Effector memory CD8-positive, alpha-beta T cell (primary cell): ENCODE data around the gene MIOX.

Experiments
- ATAC-seq: fragments of 150-1000 bp; cut with Tn5 transposase; replicated peaks from 2 replicates; pipeline ENCODE4 v1.10.0; 2021; ENCODE audit warnings: mild to moderate bottlenecking, moderate library complexity
- DNase-seq, 3 experiments: peaks; one replicate each; pipeline ENCODE4 v3.0.0; 2021
- H3K27ac Mint-ChIP-seq, 2 donors: one replicate each; pipeline ENCODE4 v1.8.0; 2022; ENCODE audit warnings: mild to moderate bottlenecking in 2 of 2, mixed read lengths in 2 of 2, moderate library complexity in 2 of 2
- H3K27me3 Mint-ChIP-seq, 2 donors: one replicate each; pipeline ENCODE4 v1.8.0; 2022; ENCODE audit warnings: mixed read lengths in 2 of 2
- H3K36me3 Mint-ChIP-seq: one replicate; pipeline ENCODE4 v1.8.0; 2022; ENCODE audit warnings: mild to moderate bottlenecking, moderate library complexity, mixed read lengths; ENCODE audit not compliant: insufficient read depth
- H3K4me1 Mint-ChIP-seq, 2 donors: one replicate each; pipeline ENCODE4 v1.8.0; 2022; ENCODE audit warnings: low read depth in 2 of 2, mixed read lengths in 2 of 2
- H3K4me3 Mint-ChIP-seq, 2 donors: one replicate each; pipeline ENCODE4 v1.8.0; 2022; ENCODE audit warnings: mild to moderate bottlenecking in 2 of 2, mixed read lengths in 2 of 2, moderate library complexity in 2 of 2
- H3K9me3 Mint-ChIP-seq, 2 donors: one replicate each; pipeline ENCODE4 v1.8.0; 2022; ENCODE audit warnings: mixed read lengths in 2 of 2

The MIOX gene

DNA sequence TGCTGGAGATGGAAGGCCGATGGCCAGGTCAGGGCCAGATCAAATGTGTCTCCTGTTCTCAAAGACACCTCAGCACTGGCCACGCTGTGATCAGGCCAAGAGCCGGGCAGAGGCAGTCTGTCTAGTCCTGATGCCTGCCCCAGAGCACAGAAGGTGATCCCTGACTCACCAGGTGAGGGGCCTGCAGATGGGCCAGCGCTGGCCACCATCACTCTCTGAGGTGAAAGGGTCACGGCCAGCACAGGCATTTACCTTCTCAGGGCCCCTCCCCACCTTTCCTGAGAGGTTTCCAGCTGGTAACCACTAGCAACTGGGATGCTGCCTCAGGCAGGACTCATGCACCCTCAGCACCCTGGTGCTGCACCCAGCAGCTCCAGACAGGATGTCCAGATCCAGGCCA, 14.7 kb upstream of the MIOX start:
- Mint-ChIP-seq H3K27me3 (no peaks in the 10 kb centered on the region), H3K9me3 (no peaks in the 10 kb centered on the region), H3K4me3 (peak overlapping the region; percentile 94 to 96), H3K4me1 (peaks cover 39 to 58% of the 10 kb centered on the region in 2 donors), H3K27ac (peak overlapping the region; percentile 88 to 95), H3K36me3 (peaks cover 29% of the 10 kb centered on the region)
- DNase-seq (no peak), ATAC-seq (no peak)

DNA sequence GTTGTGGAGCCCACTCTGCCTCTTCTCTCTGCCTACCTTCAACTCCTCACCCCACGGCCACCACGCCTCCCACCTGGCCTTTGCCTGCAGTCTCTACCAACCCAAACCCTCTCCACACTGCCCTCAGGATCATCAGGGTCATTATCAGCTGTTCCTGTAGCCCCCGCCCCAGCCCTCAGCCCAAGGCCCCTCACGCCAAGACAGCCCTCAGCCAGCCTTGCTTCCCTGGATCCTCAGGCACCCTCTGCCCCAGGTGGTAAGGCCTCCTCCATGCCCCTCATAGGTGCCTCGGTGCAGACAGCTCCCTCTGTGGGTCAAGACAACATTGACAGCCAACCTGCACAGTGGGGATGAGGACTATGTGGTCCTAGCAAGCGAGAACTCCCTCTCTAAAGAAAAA, 13.6 kb upstream of the MIOX start:
- Mint-ChIP-seq H3K9me3 (no peaks in the 10 kb centered on the region), H3K27me3 (no peaks in the 10 kb centered on the region), H3K36me3 (peaks cover 25% of the 10 kb centered on the region), H3K4me1 (peaks cover 39 to 57% of the 10 kb centered on the region in 2 donors), H3K4me3 (peak overlapping the region; percentile 94 to 96), H3K27ac (peak overlapping the region; percentile 95 to 96)
- DNase-seq (peak; percentile 38 to 46 (median 44)), ATAC-seq (no peak)

GRCh38 chr22:50473855-50474671, 12.6 kb upstream of the MIOX start:
- H3K4me1 Mint-ChIP-seq: peaks cover 32 to 51% of the 10 kb centered on the region in 2 donors
- peaks cover 18% of the 10 kb centered on the region for H3K36me3 Mint-ChIP-seq
- no peak for DNase-seq

GRCh38 chr22:50474710-50475651, 11.7 kb upstream of the MIOX start, which contains the start of gene SBF1:
TSS of gene SBF1 (minus strand) at chr22:50475035. CDS start at chr22:50474840, 195 bp downstream.
- peak; percentile 81 to 85 (median 85) for DNase-seq
- Mint-ChIP-seq H3K27ac (peak within 1 kb of the TSS; percentile 95 to 96), H3K36me3 (peaks cover 12% of the 10 kb centered on the region), H3K27me3 (peaks cover 0 to 1% of the 10 kb centered on the region in 2 donors), H3K9me3 (no peaks in the 10 kb centered on the region), H3K4me3 (peak within 1 kb of the TSS; percentile 94 to 96), H3K4me1 (peaks cover 26 to 45% of the 10 kb centered on the region in 2 donors)
- ATAC-seq: peak; percentile 64

More at GRCh38 chr22:50473855-50474671, 12.6 kb upstream of the MIOX start:
- Mint-ChIP-seq H3K27ac (peak overlapping the region; percentile 95 to 96), H3K27me3 (no peaks in the 10 kb centered on the region), H3K4me3 (peak overlapping the region; percentile 94 to 96), H3K9me3 (no peaks in the 10 kb centered on the region)
- ATAC-seq: no peak

DNA sequence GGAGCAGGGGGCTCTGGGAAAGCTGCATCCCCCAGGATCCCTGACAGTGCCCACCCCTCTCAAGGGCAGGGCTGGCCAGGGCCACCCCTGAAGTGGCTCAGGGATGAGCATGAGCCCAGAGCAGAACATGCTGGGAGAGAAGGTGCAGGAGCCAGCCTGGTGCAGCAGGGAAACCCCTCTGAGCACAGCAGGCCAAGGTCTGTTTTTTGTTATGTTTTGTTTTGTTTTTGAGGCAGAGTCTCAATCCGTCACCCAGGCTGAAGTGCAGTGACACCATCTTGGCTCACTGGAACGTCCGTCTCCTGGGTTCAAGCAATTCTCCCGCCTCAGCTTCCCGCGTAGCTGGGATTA, 11.0 kb upstream of the MIOX start:
- peaks cover 20 to 42% of the 10 kb centered on the region in 2 donors for H3K4me1 Mint-ChIP-seq
- H3K36me3 Mint-ChIP-seq: peaks cover 11% of the 10 kb centered on the region
- no peaks in the 10 kb centered on the region for H3K9me3 Mint-ChIP-seq
- H3K4me3 Mint-ChIP-seq: peak overlapping the region; percentile 69 to 94
- DNase-seq (no peak), ATAC-seq (no peak)
- peaks cover 0 to 6% of the 10 kb centered on the region in 2 donors for H3K27me3 Mint-ChIP-seq
- peak overlapping the region; percentile 69 to 81 for H3K27ac Mint-ChIP-seq

- Mint-ChIP-seq H3K27me3 (peaks cover 0 to 6% of the 10 kb centered on the region in 2 donors), H3K4me3 (peak overlapping the region; percentile 57 to 69), H3K36me3 (peaks cover 11% of the 10 kb centered on the region), H3K9me3 (no peaks in the 10 kb centered on the region), H3K4me1 (peaks cover 16 to 31% of the 10 kb centered on the region in 2 donors), H3K27ac (peak overlapping the region; percentile 65 to 75)
- ATAC-seq (no peak), DNase-seq (no peak)
These were observed 9.8 kb upstream of the MIOX start for GRCh38 chr22:50476868-50477267.

DNA sequence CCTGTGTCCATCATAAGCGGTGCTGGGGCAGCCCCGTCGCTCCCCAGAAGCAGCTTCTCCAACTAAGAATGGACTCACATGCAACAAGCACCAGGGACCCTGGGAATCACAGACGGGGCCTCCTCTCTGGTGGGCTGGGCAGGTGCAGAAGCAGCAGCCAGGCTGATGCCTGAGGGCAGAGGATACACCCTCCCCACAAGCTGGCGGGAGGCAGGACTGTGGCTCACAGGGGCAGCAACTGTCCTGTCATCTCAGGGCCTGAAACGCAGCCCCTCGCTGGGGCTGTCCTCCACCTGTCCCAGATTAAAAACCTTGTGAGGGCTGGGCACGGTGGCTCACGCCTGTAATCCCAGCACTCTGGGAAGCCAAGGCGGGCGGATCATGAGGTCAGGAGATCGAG, 8.7 kb upstream of the MIOX start:
- ATAC-seq (no peak), DNase-seq (no peak)
- peaks cover 0 to 6% of the 10 kb centered on the region in 2 donors for H3K27me3 Mint-ChIP-seq
- no peaks in the 10 kb centered on the region for H3K9me3 Mint-ChIP-seq
- peaks cover 12% of the 10 kb centered on the region for H3K36me3 Mint-ChIP-seq
- no peak overlapping the region for H3K4me3 Mint-ChIP-seq
- peaks cover 14 to 22% of the 10 kb centered on the region in 2 donors for H3K4me1 Mint-ChIP-seq
- no peak overlapping the region for H3K27ac Mint-ChIP-seq

- Mint-ChIP-seq H3K9me3 (no peaks in the 10 kb centered on the region), H3K27me3 (peaks cover 0 to 6% of the 10 kb centered on the region in 2 donors), H3K4me3 (peak overlapping the region; percentile 72 to 75), H3K27ac (no peak overlapping the region), H3K36me3 (peaks cover 6% of the 10 kb centered on the region), H3K4me1 (peaks cover 0 to 10% of the 10 kb centered on the region in 2 donors)
- ATAC-seq: no peak
- DNase-seq: no peak
These were observed 6.9 kb upstream of the MIOX start for GRCh38 chr22:50479721-50480120.

DNA sequence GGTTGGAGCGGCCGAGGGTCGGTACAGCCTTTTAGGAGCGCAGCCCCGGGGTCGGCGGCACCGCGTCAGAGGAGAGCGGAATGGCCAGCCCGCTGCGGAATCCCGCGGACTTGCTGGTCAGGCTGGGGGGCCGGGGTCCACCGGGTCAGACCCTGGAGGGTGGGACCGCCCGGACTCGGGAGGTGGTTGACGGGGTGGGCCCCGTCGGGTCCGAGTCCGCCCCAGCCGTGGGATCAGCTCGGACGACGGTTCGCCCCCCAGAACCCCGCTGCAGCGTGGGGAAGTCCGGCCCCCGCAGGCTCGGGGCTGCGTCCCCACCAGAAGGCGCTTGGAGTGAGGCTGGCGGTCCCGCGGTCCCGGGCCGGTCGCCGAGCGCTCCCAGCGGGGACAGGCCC, 5.6 kb upstream of the MIOX start:
- Mint-ChIP-seq H3K4me3 (peak overlapping the region; percentile 72 to 75), H3K27me3 (peaks cover 2 to 14% of the 10 kb centered on the region in 2 donors)
- no peak for ATAC-seq

DNA sequence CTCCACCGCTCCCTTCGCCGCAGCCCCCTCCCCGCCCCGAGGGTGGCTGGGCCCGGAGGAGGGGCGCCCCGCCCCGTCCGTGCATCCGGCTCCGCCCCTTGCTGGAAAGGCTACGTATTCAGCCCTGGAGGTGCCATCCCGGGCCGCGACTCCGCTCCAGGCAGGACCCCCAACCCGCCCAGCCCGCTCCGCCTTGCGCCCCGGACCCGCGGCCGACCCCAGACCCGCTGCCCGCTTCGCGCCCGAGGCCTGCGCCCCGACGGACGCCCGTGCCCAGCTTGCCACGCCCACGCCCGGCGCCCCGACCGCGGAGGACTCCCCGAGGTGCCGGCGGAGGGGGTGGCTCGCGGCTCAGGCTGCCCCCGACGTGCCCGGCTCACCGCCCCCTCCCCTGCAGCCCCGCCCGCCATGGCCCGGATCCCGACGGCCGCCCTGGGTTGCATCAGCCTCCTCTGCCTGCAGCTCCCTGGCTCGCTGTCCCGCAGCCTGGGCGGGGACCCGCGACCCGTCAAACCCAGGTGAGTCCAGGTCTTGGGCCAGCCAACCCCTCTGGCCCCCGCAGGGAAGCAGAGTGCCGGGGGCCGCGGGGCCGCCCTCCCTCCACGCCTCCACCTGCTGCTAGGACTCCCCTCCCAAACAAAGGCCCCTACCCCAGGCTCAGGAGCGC, 5.1 kb upstream of the MIOX start, which contains the start of gene ADM2:
Gene ADM2 (plus strand): TSS at position 104 of the 667 bp plus-strand sequence. CDS start 305 bp downstream, at position 409.
- ATAC-seq (peak; percentile 85), DNase-seq (peak; percentile 42 to 56 (median 46))
- H3K27ac Mint-ChIP-seq: no peak within 1 kb of the TSS
- peaks cover 5% of the 10 kb centered on the region for H3K36me3 Mint-ChIP-seq
- H3K4me3 Mint-ChIP-seq: peak within 1 kb of the TSS; percentile 72 to 75
- H3K9me3 Mint-ChIP-seq: no peaks in the 10 kb centered on the region
- peaks cover 0 to 6% of the 10 kb centered on the region in 2 donors for H3K4me1 Mint-ChIP-seq
- peaks cover 6 to 19% of the 10 kb centered on the region in 2 donors for H3K27me3 Mint-ChIP-seq

More for the DNA sequence above, 5.6 kb upstream of the MIOX start:
- H3K9me3 Mint-ChIP-seq: no peaks in the 10 kb centered on the region
- H3K36me3 Mint-ChIP-seq: peaks cover 6% of the 10 kb centered on the region
- H3K27ac Mint-ChIP-seq: no peak overlapping the region
- no peak for DNase-seq
- peaks cover 0 to 6% of the 10 kb centered on the region in 2 donors for H3K4me1 Mint-ChIP-seq

- ATAC-seq (no peak), DNase-seq (no peak)
- H3K4me3 Mint-ChIP-seq: peak overlapping the region; percentile 69 to 72
- H3K9me3 Mint-ChIP-seq: no peaks in the 10 kb centered on the region
- H3K27me3 Mint-ChIP-seq: peaks cover 6 to 24% of the 10 kb centered on the region in 2 donors
- H3K36me3 Mint-ChIP-seq: peaks cover 3% of the 10 kb centered on the region
- no peak overlapping the region for H3K27ac Mint-ChIP-seq
- peaks cover 0 to 6% of the 10 kb centered on the region in 2 donors for H3K4me1 Mint-ChIP-seq
These were observed 4.3 kb upstream of the MIOX start for GRCh38 chr22:50482107-50483074.

GRCh38 chr22:50483106-50483505, 3.6 kb upstream of the MIOX start:
- no peaks in the 10 kb centered on the region for H3K9me3 Mint-ChIP-seq
- ATAC-seq: no peak
- H3K4me1 Mint-ChIP-seq: peaks cover 0 to 6% of the 10 kb centered on the region in 2 donors
- H3K27ac Mint-ChIP-seq: no peak overlapping the region
- H3K36me3 Mint-ChIP-seq: peaks cover 3% of the 10 kb centered on the region
- H3K27me3 Mint-ChIP-seq: peaks cover 6 to 28% of the 10 kb centered on the region in 2 donors
- no peak for DNase-seq
- peak overlapping the region in 1 of 2 donors; percentile 12 for H3K4me3 Mint-ChIP-seq
